GM08714 (cell line): ENCODE measurements around the gene LIN7A.

Experiments used
- H3K4me3 ChIP-seq: fragments of 200-500 bp; sonication (Bioruptor generic); 2 replicates; pipeline ENCODE4 v1.5.1; 2014; ENCODE audit warnings: mild to moderate bottlenecking, low read length, inconsistent platforms
- ZNF274 ChIP-seq: IDR thresholded peaks from 2 replicates; pipeline ENCODE4 v1.6.1; 2012; ENCODE audit warnings: mild to moderate bottlenecking, low read depth, low read length

LIN7A gene

GRCh38 chr12:80860206-80860605 lies 77.5 kb downstream of the LIN7A start:
- TF ChIP-seq ZNF274 = no peak
- no peak overlapping the region for H3K4me3 ChIP-seq

DNA sequence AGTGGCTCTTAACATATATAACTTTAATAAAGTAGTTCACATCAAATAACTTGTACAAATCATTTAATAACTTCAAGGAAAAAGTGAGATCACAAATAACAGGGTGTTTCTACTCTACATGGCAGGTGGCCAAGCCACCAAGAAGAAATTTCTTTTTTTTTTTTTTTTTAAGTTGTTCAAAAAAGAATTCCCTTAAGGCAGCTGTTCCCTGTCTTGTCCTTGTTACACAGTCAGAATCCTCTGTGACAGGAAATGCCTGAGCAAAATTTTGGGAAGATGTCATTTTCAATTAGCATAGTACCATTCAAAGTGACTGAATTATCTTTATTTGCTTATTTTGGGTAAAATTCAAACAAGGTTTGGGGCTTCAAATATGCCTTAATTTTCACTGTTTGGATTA lies 79.4 kb downstream of the LIN7A start:
- TF ChIP-seq ZNF274 = no peak

DNA sequence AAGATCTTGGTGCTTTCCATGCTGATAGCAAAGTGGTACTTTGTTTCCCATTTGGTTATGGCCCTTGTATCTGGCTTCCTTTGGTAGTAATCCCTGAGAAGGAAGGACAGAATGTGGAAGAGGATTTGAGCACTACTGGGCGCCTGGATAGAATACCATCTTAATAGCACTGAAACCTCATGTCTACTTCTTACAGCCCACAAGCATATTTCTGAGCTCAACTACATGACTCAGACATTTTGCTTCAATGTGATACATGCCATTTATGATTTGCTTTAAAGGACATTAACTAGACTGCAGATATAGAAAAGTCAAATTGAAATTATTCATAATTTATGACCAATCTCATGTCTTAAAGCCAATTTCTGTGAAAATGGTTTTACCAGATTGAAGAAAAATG lies 80.4 kb downstream of the LIN7A start:
- TF ChIP-seq ZNF274 = no peak
- no peak overlapping the region for H3K4me3 ChIP-seq

More for the DNA sequence above, 79.4 kb downstream of the LIN7A start:
- no peak overlapping the region for H3K4me3 ChIP-seq

DNA sequence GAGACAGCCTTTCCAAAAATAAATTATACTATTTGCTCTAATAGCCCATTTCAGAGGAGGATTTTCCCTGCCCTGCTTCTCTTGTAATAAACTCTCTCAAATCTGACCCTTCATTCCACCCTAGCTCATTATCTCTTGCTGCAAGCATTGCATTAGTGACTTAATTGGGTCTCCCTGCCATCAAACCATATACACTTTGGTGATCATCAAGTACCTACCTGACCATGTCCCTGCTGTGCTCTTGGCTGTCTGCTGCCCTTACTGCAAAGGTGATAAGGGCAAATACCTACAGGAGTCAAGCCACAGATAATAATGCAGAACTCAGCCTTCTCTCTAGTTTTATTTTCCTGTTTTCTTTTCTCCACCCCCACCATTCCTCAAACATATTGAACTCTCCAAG lies 88.4 kb downstream of the LIN7A start:
- TF ChIP-seq ZNF274 = no peak
- H3K4me3 ChIP-seq = no peak overlapping the region

GRCh38 chr12:80848858-80849257 lies 88.9 kb downstream of the LIN7A start:
- no peak overlapping the region for H3K4me3 ChIP-seq
- TF ChIP-seq ZNF274 = no peak

DNA sequence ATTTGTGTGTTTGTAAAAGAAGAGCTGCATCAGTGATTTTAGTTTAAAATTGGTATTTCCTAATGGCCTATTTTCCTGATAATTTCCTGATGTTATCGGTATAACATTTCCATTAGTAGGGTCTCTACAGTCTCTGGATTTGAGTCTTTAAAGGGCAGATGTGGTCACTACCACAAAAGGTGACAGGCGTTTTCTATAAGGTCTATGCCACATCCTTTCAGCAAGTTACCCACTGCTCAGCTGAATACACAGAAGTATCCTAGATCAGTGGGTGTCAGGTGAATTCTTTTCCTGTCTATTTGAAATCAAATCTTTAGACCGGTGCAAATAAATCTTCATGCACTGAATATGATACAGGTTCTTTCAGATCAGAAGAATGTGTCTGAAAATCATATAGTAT lies 90.2 kb downstream of the LIN7A start:
- no peak overlapping the region for H3K4me3 ChIP-seq
- TF ChIP-seq ZNF274 = no peak

DNA sequence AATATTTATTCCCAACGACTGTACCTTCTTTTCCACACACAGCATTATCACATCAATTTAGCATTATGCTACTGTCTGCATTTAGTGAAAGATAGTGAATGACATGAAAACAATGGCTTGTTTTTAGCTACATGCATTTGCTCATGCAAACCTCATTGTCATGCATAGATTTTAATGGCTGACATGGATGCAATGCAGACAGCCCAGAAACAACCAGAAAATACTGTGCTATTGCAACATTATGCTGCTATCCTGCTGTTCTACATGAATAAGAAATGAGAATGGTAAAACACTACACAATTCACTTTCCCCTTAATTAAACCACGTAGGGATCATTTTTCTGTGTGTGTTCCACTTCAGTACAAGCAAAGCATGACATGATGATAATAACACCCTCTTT lies 90.8 kb downstream of the LIN7A start:
- H3K4me3 ChIP-seq = no peak overlapping the region
- no peak for TF ChIP-seq ZNF274

- no peak overlapping the region for H3K4me3 ChIP-seq
- no peak for TF ChIP-seq ZNF274
Measured at GRCh38 chr12:80845639-80846038, 92.1 kb downstream of the LIN7A start.

DNA sequence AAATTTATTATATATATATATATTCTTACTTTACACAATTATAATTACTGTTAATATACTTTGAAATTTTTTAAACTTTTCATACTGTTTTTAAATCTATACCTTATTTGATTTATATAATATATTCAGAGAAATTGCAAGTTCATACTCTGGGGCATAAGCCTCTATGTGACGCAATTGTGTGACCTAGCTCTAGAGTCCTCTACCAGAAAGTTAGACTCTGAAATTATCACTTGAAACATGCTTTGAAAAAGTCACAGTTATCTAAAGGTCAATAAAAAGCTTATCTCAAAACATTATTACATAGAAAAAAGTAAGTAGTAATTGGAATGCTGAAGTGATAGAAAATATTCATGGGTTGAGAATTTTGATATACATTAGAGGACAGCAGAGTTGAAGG lies 93.8 kb downstream of the LIN7A start:
- no peak overlapping the region for H3K4me3 ChIP-seq
- TF ChIP-seq ZNF274 = no peak

DNA sequence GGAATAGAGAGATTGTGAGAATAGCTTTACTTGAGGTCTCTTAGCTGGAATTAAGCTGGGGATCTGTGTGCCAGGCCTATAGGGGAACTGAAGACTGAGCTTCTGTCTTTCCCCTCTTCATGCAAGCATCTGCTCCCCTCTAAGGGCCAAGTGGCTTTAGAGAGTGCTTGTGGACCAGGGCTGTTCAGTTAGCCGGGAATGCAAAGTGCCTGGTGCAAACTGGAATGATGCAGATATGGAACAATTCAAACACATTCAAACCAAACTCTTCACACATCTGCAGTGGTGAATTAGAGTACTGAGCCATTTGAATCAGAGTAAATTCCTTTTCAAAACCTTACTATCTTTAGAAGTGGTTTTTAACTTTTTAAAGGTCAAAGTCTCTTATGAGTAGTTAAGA lies 99.0 kb downstream of the LIN7A start:
- no peak for TF ChIP-seq ZNF274

DNA sequence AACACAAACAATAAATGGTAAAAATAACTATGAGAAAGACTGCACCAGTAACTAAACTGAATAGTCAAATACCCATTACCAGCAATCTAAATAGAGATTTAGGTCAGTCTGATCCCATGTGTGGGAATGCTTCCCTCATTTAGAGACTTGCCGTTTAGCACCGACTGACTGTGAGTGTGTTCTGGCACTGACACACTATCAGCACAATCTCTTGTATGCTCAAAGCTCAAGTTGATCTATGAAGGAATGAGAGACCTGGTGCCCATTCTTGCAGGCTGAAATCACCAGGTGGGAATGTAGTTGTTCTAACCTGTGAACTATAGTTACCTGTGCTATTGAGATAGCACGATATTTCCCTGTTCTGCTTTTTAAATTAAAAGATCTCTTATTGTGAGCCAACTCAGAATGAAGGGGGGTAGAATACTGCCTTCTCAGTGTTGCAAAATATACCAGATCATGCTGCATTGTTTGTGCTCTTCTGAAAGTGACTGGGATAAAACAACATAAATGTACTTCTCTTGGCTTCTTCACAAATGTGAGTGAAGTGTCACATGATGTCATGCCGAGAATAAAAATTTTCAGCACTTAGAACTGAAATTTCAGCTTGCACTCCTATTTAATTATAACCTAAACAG lies 99.6 kb downstream of the LIN7A start:
- H3K4me3 ChIP-seq = no peak overlapping the region
- TF ChIP-seq ZNF274 = no peak

More for the DNA sequence above, 99.0 kb downstream of the LIN7A start:
- no peak overlapping the region for H3K4me3 ChIP-seq

- H3K4me3 ChIP-seq = no peak overlapping the region
- TF ChIP-seq ZNF274 = no peak
Measured at GRCh38 chr12:80837342-80837978, 100.3 kb downstream of the LIN7A start.

DNA sequence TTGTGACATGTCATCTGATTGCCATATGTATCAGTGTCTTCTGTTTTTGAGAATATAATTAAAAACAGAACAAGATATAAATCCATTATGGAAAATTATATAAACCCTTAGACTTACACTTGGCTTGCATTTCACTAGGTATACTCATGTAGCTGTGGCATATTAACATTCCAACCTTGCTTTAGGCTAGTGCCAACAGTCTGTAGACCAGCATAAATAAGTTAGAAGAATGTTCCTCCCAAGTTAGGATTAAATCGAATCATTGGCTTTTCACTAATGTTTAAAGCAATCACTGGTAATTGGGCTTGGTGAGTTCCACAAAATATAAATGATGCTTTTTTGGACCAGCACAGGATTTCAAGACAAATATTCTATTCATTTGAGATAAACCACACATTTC lies 103.0 kb downstream of the LIN7A start:
- H3K4me3 ChIP-seq = no peak overlapping the region
- no peak for TF ChIP-seq ZNF274

DNA sequence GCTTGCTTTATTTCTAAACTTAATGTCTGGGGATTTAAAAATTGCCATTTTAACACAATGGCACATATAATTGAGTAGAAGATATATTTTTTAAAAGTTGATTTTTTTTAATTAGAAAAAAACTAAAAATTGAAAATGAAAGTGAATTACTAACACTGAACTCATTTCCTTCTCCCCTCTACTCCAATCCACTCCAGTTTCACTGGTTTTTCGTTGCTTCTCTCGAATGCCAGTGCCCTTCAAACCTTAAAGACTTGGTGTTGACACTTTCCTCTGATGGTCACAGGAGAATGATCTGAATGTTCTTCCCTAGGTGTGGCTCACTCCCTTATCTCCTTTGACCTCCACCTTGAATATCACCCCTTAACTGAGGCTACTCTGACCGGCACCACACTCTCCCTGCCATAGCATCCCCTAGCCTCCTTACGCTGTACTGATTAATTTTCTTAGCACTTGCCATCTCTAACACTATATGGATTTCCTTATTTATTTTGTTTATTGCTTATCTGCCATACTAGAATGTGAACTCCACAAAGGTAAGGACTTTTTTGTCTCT lies 107.1 kb downstream of the LIN7A start:
- no peak for TF ChIP-seq ZNF274

GRCh38 chr12:80829767-80830166 lies 108.0 kb downstream of the LIN7A start:
- no peak for TF ChIP-seq ZNF274

More for the DNA sequence above, 107.1 kb downstream of the LIN7A start:
- H3K4me3 ChIP-seq = no peak overlapping the region

DNA sequence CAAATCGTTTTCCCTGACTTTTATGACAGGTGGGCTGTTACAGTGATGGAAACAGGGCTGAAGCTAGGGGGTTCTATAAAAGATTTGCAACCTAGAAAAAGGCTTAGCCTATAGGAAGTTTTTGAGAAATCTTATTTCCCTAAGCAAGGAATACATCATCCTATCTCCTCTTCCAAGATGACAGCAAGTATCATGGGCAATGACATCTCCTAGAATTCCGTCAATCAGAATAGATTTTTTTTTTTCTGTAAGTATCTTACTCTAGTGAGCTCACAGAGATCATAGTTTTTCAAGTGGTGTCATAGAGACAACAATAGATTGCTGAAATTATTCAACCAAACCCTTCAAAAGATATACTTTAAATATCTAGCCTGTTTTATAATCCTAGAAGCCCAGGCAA lies 112.2 kb downstream of the LIN7A start:
- no peak for TF ChIP-seq ZNF274
- no peak overlapping the region for H3K4me3 ChIP-seq

More at GRCh38 chr12:80829767-80830166, 108.0 kb downstream of the LIN7A start:
- H3K4me3 ChIP-seq = no peak overlapping the region

GRCh38 chr12:80823393-80823792 lies 114.3 kb downstream of the LIN7A start:
- TF ChIP-seq ZNF274 = no peak

More at GRCh38 chr12:80823393-80823792, 114.3 kb downstream of the LIN7A start:
- H3K4me3 ChIP-seq = no peak overlapping the region
